Fibroblast of villous mesenchyme (primary cell): Measurements from ENCODE around the gene ADGRL3. TPM values are rescaled to one million over a fixed set of nuclear protein-coding genes. Genes with fewer than 3 reads are reported as not detected.
A peak's percentile ranks its signal among the peaks of the same experiment; 100 is the strongest.
"Not testable (repeated sequence)": the region's sequence is repeated elsewhere in the genome, so short reads cannot be mapped to it uniquely, and the experiment has no call there.

ENCODE experiments used
- DNase-seq: peaks from one replicate; pipeline ENCODE4 v3.0.0-alpha.2; 2010; ENCODE audit warnings: low read depth
- H3K4me3 ChIP-seq: 2 replicates; pipeline ENCODE4 v1.5.1; 2011; ENCODE audit warnings: low read depth, mild to moderate bottlenecking, low read length
- total RNA-seq: library from RNA; depleted of rRNA; stranded (reverse); fragments of >200 nt; gene quantifications from 2 replicates; pipeline ENCODE4 v1.2.3, GENCODE V29; 2012
- TF ChIP-seq, protein P1 (sequence below): IDR thresholded peaks from 2 replicates; pipeline ENCODE4 v1.5.1; 2012; ENCODE audit warnings: low read depth, mild to moderate bottlenecking, low read length; ENCODE audit not compliant: insufficient read depth

The ADGRL3 gene
- total RNA-seq, 1 donor = 2.2 TPM

- H3K4me3 ChIP-seq = no peak overlapping the region
- no peak for DNase-seq
- TF ChIP-seq, protein P1, sequence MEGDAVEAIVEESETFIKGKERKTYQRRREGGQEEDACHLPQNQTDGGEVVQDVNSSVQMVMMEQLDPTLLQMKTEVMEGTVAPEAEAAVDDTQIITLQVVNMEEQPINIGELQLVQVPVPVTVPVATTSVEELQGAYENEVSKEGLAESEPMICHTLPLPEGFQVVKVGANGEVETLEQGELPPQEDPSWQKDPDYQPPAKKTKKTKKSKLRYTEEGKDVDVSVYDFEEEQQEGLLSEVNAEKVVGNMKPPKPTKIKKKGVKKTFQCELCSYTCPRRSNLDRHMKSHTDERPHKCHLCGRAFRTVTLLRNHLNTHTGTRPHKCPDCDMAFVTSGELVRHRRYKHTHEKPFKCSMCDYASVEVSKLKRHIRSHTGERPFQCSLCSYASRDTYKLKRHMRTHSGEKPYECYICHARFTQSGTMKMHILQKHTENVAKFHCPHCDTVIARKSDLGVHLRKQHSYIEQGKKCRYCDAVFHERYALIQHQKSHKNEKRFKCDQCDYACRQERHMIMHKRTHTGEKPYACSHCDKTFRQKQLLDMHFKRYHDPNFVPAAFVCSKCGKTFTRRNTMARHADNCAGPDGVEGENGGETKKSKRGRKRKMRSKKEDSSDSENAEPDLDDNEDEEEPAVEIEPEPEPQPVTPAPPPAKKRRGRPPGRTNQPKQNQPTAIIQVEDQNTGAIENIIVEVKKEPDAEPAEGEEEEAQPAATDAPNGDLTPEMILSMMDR = no peak
Observed at GRCh38 chr4:61376301-61376700, 176.2 kb downstream of the ADGRL3 start.

- no peak for DNase-seq
- no peak overlapping the region for H3K4me3 ChIP-seq
- TF ChIP-seq, protein P1 = no peak
Observed at GRCh38 chr4:61379406-61379805, 179.3 kb downstream of the ADGRL3 start.

DNA sequence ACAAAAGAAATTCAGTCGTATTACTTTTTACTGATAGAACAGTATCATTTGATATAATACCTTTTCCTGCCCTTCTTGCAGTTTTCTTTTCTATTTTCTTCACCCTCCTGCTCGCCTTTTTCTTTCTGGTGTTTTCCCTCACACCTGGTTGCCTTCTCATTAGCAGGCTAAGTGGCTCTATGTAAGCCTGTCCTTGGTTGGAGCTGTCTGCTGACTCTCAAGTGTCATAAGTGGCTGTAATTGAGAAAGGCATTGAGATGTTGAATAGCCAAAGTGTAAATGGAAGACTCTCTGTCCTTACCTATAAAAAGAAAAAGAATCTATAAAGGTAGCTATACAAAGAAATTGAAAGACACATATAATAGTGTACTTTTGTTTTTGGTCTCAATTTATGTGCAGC is 180.7 kb downstream of the ADGRL3 start:
- no peak for DNase-seq
- TF ChIP-seq, protein P1 = no peak
- H3K4me3 ChIP-seq = no peak overlapping the region

DNA sequence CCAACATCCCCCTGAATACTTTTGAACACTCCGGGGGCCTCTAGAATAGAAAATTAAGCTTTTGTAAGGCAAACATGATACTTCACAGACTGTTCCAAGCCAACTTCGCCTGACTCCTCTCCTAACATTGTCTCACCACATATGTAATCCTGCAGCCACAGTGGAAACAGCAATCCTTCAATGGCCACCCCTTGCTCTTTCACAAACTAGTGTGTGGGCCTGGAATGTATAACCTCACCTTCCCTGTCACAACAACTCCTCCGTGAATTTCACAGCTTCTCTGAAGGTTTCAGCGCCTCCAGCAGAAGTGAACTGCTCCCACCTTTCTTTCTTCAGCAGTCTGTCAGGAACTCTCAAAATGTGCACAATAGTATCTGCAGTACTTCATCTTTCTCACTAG is 185.1 kb downstream of the ADGRL3 start:
- TF ChIP-seq, protein P1 = no peak
- DNase-seq = no peak
- no peak overlapping the region for H3K4me3 ChIP-seq

- not testable (repeated sequence) for H3K4me3 ChIP-seq, DNase-seq
Observed at GRCh38 chr4:61387372-61387771, 187.2 kb downstream of the ADGRL3 start.

DNA sequence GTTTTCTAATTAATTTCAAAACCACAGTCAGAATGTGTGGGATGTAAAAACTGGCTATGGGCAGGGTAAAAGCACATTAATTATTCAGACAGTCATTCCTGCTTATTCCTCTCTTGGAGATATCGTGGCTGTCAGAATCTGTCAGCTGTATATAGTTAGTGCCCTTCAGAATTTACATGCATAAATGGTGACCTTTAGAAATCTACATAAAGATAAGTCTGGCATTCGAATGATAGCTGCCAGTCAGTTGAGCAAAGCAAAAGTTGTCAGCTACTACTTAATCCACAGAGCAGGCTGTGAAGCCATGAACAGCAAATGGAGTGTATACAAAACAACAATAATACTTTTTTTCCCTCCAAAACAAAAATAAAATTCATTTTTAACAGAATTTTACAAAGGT is 189.5 kb downstream of the ADGRL3 start:
- TF ChIP-seq, protein P1 = no peak
- no peak overlapping the region for H3K4me3 ChIP-seq
- DNase-seq = no peak

GRCh38 chr4:61395754-61396153 is 195.6 kb downstream of the ADGRL3 start:
- no peak overlapping the region for H3K4me3 ChIP-seq
- no peak for DNase-seq
- TF ChIP-seq, protein P1 = no peak

DNA sequence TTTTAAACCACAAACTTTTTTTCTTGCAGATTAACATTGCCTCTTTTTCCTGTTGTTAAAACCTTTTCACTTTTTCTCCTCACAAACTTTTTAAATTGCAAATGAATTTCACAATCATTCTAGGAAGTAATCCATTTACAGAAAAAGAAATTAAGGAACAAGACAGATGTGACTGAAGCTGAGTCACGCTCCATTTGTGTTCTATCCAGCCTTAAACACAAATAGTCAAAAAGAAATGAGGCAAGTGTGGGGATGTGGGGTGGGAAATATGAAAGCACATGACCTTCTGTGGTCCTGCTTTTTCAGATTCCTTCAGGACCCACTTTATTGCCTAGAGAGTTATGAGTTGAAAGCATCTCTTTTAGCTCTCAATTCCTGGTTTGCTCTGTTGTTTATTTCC is 197.0 kb downstream of the ADGRL3 start:
- no peak overlapping the region for H3K4me3 ChIP-seq
- peak; percentile 35 for DNase-seq
- TF ChIP-seq, protein P1 = no peak
